Effector CD4-positive, alpha-beta T cell (primary cell): ENCODE measurements around the gene STK24.

Experiments used
- DNase-seq: peaks from one replicate; pipeline ENCODE4 v3.0.0-alpha.2; 2020

Gene STK24

DNA sequence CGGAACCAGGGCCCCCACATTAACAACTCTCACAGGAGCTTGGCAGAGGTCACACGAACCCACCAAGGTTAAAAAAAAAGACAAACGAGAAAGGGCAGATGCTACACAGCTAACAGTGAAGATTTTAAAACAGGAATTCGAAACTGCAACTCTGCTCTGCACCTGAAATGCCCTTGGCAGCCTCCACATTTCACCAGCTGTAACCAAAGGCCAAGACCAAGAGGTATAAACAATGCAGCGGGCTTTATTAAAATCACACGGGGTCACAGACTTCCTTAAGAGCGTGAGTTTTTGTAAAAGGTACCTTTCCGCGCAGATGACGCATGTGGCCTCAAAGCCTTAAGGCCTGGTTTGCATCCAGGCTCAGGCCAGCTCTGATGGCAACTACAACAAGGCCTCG lies 88.2 kb downstream of the STK24 start:
- no peak for DNase-seq

DNA sequence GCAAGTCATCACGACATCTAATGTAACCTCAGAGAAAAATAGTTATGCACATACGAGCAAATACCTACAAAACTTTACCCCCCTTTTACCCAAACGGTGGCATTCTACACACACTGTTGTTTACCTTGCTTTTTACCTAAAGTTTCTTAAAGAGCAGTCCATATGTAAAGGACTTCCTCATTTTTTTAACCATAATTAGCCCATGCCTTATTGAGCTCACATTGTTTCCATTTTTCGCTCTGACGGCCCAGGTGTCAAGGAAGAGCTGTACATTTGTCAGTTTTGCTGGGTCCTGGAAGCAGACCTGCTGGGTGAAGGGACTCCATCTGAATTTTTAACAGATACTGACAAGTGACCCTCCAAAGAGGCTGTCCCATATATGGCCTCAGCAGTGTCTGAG lies 89.4 kb downstream of the STK24 start:
- no peak for DNase-seq

DNA sequence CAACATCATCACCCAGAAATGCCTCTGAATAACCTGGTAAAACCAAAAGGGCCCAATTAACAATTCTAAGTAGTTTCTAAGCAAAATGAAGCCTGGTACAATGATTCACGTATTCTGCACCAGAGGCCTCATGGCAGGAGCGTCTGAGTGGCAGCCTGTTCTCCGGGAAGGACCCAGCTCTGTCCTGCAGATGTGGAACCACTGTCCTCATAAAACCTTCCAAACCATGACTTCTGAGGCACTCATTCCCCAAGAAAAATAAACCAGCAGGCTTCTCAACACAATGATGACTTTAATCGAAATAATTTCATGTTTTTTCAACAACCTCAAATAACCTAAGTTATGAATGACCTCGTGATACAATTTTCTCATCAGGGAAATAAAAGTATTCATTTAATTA lies 89.9 kb downstream of the STK24 start:
- DNase-seq = no peak

DNA sequence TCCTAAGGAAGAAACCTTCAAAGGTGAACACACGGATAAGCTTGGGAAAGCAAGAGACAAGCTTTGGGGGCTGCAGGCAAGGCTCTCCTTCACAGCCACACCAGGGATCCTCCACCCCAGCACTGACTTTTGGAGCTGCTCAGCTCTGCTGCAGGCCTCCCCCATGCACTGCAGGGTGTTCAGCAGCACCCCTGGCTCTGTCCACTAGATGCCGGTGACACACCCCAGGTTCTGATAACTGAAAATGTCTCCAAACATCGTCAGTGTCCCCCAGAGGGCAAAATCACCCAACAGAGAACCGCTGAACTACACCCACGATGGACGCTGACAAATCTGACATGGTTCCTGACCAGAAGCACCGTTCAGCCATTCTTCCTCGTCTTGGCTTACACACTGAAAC lies 90.5 kb downstream of the STK24 start:
- no peak for DNase-seq

DNA sequence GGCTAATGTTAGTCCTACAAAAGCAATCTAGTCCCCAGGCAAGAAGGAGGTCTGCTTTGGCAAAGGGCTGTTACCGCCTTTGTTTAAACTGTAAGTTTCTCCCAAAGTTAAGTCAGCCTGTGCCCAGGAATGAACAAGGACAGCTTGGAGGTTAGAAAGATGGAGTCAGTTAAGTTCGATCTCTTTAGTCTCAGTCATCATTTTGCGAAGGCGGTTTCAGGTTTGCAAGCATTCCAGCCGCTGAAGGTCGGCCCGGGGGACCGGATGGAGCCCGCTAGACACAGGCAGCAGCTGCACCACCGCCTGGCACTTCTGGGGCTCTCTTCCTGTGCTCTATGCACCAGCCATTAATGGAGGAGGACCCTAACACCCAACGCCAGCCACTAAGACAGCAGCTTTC lies 91.3 kb downstream of the STK24 start:
- DNase-seq = no peak

DNA sequence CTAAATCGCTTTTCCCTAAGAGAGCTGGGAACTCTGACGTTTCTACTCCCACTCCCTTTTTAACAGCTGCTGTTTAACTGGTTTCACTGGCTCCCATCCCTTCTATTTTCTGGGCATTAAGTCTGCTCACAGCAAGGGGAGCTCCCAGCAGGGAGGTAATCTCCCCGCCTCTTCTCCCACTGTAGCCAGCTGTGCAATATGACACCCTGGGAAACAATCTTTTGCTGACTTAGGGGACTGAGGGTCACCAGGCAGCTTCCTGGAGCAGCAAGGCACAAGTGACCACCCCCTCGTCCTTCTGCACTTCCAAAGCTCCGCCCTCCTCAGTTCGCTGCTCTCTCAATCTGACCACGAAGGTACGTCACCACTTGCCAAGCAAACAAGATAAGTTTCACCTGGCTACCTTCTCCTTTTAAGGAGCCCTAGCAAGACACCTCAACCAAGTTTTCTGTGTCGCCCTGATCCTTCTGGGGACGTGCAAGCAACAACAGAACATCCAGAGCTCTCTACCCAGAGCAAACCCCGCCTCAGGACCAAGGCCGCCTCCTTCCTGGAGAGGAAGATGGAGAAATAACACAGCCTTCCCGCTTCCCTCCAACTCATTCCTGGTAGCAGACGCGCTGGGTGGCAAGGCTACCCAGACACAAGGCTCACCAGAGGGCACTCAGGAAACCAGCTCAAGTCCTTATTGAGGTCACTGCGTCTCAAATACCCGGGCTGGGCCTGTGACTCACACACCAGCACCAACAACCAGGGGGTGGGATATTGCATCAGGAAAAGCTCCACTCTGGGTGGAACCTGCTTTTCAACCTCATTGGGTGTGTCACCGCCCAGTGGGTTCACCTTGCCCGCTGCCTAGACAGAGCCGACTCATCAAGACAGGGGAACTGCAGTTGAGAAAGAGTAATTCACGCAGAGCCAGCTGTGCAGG lies 92.4 kb downstream of the STK24 start:
- peak; percentile 66 for DNase-seq

DNA sequence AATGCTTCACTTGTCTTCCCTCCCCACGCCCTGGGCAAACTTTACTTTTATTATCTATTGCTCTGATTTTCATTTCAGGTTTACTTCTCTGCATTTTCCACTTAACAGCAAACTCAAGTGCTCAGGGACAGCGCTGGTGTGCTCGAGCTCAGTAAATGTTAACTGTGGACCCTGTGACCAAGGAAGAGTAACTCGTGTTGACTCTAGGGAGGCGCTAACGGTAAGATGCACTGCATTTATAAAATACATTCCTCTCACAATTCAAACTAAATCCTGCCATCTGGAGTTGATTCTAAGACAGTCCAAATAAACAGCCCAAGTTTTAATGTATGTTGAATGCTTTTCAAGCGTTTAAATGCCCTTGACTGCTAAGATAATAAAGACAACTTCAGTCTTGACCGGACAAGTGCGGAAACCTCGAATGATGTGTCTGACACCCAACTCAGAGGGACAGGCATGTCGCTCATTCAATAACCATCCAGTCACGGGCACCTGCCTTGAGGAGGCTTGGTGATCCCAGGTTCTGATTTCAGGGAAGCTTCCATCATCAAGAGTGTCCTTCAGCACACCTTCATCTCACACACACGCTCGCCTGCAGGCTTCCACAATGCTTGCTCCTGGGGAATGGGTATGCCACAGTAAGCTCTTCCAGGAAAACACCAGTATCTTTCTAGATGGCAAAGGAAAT lies 93.2 kb downstream of the STK24 start:
- DNase-seq = no peak

DNA sequence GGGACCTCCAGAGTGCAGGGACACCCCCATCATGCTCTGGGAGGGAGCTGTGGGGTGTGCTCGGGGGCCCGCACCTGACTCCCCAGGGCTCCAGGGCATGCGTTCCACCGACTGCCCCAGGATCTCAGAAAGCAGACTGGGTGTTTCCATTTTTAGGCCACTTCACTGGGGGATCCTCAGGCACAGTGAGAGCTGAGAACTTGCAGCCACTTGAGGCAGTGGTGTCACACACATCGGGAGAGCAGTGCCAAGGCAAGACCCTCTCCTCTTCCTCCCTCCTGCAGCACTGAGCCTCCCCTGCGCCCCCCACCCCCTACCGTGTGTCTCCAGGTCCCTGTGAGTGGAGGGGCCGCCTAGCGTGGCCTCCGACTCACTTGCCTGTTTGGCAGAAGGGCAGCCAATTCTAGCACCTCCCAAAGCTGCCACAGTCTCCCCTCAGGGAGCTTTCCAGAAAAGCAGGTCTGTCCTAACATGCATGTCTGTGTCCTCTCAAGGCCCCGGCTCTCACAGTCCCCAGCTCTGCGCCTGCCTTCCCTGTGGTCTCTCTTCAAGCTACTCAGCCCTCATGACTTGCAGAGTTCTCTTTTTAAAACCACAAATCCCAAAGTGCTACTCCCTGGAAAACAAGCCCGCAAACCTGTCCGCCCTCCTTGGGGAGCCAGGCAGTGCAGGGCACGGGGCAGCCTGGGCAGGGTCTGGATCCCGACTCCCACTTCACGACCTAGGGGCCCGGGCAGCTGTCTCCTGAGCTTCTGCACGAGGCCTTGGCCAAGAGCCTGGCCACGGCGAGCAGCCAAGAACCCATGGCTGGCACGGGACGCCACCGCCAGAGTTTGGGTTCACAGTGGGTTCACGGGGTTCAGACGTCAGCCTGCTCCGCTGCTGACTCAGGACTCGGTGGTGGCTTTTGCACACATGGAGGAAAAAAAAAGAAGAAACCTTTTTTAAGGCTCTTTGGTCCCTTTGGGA lies 94.1 kb downstream of the STK24 start:
- no peak for DNase-seq

DNA sequence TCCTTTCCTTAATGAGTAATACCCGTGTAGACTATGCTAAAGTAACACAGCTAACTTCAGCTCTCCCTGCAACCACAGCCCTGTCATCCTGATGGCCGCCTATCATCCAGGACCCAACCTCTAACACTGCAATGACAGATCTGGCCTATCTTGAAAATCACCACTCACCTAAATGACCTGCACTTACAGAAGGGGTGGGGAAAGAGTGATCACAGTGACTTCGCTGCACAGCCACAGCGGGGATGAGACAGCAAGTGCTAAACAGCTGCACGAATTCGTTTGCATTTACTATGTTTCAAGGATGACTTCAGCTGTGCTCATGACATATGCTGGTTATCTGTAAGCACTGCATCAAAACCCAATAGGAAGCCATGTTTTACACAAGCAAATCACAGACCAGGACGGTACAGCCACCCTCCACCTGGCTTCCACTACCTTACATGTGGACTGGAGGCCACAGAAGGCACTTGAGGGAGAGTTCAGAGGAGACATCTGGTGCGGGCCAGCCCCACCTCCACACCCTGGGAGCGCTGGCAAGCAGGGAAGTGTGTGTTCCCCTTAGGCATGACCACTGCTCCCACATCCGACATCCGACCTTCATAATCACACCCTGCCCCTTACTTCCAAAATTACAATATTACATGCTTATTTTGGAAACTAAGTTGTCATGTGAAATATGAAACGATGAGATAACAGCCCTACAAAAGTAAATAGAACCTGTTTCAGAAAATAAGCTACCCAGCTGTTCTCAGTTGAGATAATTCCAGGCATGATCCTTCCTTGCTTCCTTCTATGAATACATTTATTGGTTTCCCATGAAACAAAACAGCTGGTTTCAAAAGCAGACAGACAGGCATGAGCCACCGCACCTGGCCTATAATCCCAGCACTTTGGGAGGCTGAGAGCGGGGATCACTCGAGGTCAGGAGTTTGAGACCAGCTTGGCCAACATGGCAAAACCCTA lies 95.7 kb downstream of the STK24 start:
- DNase-seq = no peak

DNA sequence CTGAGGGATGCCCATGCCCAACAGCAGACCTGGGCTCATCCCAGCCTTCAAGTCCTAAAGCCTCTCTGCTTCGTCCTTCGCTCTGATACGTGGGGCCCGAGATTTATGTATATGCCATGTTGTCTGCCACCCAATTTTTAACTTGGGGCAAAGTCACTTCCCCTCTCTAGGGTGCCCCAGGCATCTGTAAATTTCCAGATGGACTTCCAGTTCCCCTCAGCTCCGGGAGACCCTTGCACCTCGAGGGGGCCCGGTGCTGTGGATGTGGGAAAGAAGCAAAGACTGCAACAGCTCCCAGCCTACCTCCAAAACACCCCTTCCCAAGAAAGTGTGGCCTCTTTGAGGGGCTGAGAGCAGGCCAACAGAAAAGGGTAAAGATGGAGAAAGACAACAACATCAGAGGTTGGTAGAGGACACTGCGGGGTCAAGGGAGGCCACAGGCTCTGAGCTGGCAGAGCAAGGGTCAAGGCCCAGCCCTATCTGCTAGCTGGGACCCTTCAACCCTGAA lies 97.4 kb downstream of the STK24 start:
- DNase-seq = no peak

DNA sequence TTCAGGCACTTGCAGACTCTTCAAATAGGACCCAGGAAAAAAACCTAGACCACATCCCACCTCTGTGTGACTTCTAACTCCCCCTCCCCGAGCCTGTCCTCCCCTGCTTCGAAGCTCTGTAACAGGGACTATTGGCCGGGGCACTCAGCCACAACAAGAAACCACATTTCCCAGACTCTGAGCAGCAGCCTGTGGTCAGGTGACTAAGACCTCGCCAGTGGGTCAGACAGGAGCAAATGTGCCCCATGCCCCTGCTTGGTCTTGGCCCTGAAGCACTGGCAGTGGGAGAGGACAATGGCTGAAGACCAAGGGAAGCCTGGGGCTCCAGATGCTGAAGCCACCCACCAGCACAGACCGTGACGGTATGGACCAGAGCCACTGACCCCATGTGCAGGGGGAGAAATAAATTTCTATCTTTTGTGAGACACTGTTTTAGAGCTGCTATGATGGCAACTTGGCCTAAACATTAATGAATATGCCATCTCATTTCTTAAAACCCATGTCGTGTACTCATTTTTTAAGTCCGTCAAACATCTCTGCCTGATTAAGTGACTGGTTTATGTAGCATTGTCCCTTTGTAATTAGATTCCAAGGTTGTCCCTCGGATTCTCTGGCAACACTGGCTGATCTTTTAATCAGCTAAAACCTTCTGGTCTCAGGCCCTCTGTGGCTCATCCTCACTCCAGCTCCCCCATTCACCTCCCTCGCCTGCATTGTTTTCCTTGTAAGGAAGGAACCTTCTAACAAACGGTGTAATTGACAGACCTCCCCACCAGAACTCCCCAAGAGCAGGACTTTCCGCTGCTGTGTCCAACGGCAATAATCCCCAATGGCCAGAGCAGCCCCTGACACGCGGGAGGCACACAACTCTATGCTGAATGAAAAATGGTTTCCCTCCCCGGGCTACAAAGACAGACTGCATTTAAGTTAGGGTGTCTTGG lies 98.4 kb downstream of the STK24 start:
- DNase-seq = no peak

DNA sequence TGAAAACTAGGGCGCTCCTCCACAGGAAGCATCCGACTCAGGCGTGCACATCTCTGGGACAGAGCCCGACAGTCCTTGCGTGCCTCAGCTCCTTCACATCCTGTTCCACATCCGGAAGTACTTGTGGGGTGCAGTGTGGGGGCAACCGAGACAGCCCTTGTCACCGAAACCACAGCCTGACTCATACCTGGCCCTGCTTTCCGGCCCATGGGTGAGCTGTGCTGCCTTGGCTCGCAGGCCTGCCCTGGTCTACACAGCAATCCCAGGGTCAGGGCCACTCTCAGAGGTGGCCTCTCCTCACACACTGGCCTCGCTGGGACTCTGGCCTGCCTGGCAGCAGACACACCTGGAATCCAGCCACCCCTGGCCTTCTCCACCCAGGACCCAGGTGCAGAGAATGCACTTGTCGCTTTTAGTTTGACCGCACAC lies 100.4 kb downstream of the STK24 start:
- peak; percentile 79 for DNase-seq

DNA sequence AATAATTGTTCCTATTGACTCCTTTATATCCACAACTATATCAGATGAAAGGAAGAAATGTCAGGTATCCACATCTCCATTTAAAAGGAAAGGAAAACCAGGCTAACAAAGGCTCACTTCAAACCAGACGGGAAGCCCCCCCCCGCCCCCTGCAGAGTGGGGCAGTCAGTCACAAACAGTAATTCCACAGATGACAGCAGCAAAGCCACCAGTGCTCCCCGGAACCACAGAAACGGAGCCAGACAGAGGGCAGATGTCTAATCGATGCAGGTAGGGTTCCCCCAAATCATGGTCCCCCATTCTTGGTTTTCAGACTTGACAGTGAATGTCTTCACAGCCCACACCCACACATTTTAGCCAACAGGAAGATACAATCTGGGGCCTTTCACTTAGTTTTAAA lies 100.8 kb downstream of the STK24 start:
- peak; percentile 61 for DNase-seq

DNA sequence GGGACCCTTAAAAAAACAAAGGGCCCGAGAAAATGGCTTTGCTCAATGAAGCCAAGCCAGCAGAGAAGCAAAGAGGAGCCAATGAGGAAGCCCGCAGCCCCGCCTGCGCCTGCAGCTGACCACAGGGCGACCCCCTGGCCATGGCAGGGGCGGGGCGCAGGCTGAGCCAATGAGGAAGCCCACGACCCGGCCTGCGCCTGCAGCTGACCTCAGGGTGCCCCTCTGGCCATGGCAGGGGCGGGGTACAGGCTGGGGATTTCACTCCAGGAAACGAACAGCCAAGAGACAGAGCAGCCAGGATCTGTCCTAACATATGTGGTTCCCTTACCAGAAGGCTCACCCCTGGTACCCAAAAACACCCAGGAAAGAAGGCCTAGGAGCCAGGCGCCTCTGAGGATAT lies 101.4 kb downstream of the STK24 start:
- no peak for DNase-seq

DNA sequence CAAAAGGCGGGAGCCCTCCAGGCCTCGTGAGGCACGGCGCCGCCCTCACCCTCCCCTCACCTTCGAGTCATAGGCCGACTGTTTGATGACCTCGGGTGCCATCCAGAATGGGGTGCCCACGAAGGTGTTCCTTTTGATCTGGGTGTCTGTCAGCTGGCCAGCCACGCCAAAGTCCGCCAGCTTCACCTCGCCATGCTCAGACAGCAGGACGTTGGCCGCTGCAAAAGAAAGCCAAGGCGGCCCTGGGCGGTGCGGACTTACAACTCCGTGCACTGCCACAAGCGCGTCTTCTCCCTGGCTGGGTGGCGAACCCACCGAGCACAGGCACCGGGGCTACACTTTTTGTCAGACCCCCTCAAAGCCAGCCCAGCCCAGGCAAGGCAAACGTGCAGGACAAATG lies 102.1 kb downstream of the STK24 start:
- no peak for DNase-seq

DNA sequence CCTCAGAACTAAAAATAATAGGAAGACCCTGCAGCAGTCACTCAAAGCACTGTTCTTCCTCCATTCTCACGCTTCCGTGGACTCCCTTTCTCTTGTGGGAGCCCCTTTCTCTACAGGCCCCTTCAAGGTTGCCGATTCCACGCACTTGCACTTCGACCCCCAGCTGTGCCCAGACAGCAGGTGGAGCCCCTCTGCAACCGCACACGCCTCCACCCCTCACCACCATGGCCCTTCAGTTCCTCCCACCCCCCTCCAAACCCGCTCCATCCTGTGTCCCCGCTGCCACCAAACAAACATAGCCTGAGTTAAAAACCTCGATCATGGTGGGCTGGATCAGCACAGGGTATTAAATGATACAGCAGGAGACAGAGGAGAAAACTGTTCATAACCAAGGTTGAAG lies 102.6 kb downstream of the STK24 start:
- DNase-seq = no peak

DNA sequence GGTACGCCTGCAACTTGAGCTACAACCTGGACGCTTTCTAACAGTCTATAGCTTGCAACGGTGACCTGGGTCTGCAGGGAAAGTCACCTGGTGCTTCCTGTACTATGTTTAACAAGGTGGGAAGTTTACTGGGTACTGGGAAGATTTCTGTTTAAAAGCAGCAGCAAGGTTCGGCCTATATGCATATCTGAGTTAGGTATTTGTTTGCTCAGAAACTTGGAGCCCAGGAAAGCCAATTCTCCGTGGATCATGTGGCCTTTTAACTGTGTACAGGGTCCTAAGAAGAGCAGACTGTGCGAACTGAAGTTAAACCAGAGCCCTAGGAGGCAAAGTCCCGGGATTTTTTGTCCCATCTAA lies 103.1 kb downstream of the STK24 start:
- no peak for DNase-seq

DNA sequence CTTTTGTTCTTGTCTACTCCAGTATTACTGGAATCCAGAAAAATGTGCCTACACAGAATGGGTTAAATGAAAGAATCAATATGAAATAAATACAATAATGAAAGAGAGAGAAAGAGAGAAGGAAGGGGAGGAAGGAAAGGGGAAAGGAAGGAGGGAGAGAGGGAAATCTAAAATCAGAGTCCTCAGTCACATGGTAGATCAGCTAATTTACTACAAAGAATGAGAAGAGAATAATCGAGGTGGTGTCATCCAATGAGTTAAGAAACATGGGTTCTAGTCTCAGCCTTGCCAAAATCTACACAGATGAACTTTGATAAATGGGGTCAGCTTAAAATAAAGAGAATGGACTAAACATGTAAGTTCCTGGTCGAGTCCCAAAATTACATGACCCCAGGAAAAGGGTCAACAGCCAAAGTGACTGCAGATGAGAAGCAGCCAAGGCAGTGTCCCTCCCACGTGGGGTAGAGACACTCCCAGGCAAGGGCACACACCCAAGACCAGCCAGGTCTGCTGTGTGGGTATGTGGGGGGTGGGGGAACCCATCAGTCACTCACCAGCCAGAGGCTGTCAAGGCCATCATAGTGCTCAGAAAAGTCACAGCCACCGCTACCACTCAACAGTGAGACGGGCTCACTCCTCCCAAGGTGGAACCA lies 103.6 kb downstream of the STK24 start:
- DNase-seq = no peak

DNA sequence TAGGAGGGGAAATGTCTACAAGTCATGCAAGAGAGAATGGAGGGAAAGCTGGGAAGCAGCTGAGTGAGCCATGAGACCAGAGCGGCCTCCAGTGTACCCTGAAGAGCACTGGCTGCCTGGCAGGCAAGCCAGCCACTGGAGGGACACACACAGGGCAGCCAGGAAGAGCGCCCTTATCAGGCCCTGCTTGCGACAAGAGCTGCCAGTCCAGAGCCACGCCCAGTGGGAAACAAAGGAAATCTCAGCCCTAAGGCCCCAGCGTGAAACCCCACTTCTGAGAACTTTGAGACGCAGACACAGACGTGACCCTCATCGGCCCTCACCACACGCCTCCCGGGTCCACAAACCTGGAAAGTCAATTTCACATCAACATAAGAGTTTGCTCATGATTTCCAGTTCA lies 105.0 kb downstream of the STK24 start:
- no peak for DNase-seq

DNA sequence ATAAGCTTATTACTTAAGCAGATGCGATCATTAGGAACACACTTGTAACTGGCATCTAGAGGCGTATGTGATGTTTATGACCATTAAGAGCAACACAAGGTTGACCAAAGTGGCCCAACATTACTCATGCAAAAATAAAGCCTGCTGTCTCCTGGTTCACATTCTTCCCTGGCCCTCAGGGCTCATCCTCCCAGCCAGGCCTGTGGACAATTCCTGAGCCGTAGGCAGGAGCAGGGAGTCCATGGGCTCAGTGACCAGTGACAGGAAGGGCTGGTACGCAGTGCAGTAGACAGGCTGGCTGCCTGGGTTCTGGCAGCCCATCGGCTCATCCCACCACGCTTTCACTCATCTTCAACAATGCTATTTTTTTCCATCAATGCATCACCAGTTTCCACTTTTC lies 106.0 kb downstream of the STK24 start:
- no peak for DNase-seq
